ENCODE data around the gene TTC23.

The TTC23 gene

GRCh38 chr15:99210334-99210733 lies 39.0 kb downstream of the TTC23 start:
- no peak for TF ChIP-seq CTCF (IDR thresholded peaks at IDR 0.05)

- no peak for TF ChIP-seq CTCF (IDR thresholded peaks at IDR 0.05)
These were observed 40.1 kb downstream of the TTC23 start for GRCh38 chr15:99209326-99209725.

GRCh38 chr15:99207672-99208071 lies 41.7 kb downstream of the TTC23 start:
- TF ChIP-seq CTCF (IDR thresholded peaks at IDR 0.05) = peak; percentile 15; the same call in 1 of the 2 replicates

- TF ChIP-seq CTCF (IDR thresholded peaks at IDR 0.05) = no peak
These were observed 47.2 kb downstream of the TTC23 start for GRCh38 chr15:99202176-99202552.

GRCh38 chr15:99201408-99202175 lies 47.8 kb downstream of the TTC23 start:
- no peak for TF ChIP-seq CTCF (IDR thresholded peaks at IDR 0.05)

- no peak for TF ChIP-seq CTCF (IDR thresholded peaks at IDR 0.05)
These were observed 51.5 kb downstream of the TTC23 start for GRCh38 chr15:99197856-99198255.

GRCh38 chr15:99187936-99188335 lies 61.4 kb downstream of the TTC23 start:
- no peak for TF ChIP-seq CTCF (IDR thresholded peaks at IDR 0.05)
